ENCODE data around the gene SPATA46. TPM values are rescaled to one million over a fixed set of nuclear protein-coding genes. Genes with fewer than 3 reads are reported as not detected.

The SPATA46 gene
- total and polyA plus RNA-seq, 9 of the 15 experiments (the other 6 are each of a cell fraction or from before 2014, with no cell fraction given) = 0.04 to 0.11 TPM; not detected in 7

- TF ChIP-seq JUND (IDR thresholded peaks at IDR 0.05; ENCODE audit: borderline replicate concordance, low read depth, low read length) (no peak), JUND (tag; IDR thresholded peaks at IDR 0.05; ENCODE audit: borderline replicate concordance, low read depth, low read length) (no peak), SPI1 (IDR thresholded peaks at IDR 0.05; ENCODE audit: borderline replicate concordance, low read depth, low read length) (no peak), ZNF764 (CRISPR knock-in tag; IDR thresholded peaks at IDR 0.05; ENCODE audit: low read depth) (no peak), STAT5B (CRISPR knock-in tag; IDR thresholded peaks at IDR 0.05) (no peak), ZNF583 (CRISPR knock-in tag; IDR thresholded peaks at IDR 0.05) (0 out of 2 replicates have a peak, but pooled peaks have one; percentile 3), MYNN (IDR thresholded peaks at IDR 0.05) (no peak), MYNN (CRISPR knock-in tag; IDR thresholded peaks at IDR 0.05) (no peak), RB1 (IDR thresholded peaks at IDR 0.05; ENCODE audit: low read depth) (no peak), EHMT2 (IDR thresholded peaks at IDR 0.05) (0 out of 2 replicates have a peak, but pooled peaks have one; percentile 12)
Observed at GRCh38 chr1:162390396-162391185, 13.9 kb upstream of the SPATA46 start (continued).

GRCh38 chr1:162389971-162390370 lies 13.3 kb upstream of the SPATA46 start:
- Histone ChIP-seq H3K79me2 (ENCODE audit: control insufficient read depth, insufficient read depth, low read length) (peaks cover 12% of the 10 kb centered on the region; the same call in 2 of the 3 replicates), H3K9me1 (ENCODE audit: control insufficient read depth, insufficient read depth, low read length) (peaks cover 7% of the 10 kb centered on the region), H3K27me3 (ENCODE audit: control insufficient read depth in 2 of 2, insufficient read depth in 2 of 2, low read length in 2 of 2) (no peaks in the 10 kb centered on the region), H3K36me3 (ENCODE audit: control insufficient read depth, insufficient read depth, low read length) (no peaks in the 10 kb centered on the region; the same call in 2 of the 3 replicates), H3K9me3 (replicated peaks; ENCODE audit: control insufficient read depth, insufficient read depth, low read depth, low read length) (no peaks in the 10 kb centered on the region), H2AFZ (ENCODE audit: low read depth, low read length) (peak overlapping the region; percentile 52), H3K4me2 (ENCODE audit: insufficient read depth, low read length) (peak overlapping the region; percentile 45), H3K4me3 (no peak overlapping the region), H3K9ac (ENCODE audit: insufficient read depth in 1 of 2, low read depth in 2 of 2, low read length in 2 of 2) (peak overlapping the region; percentile 26 to 75; a peak in 3 of 4 replicates), H4K20me1 (replicated peaks; ENCODE audit: control insufficient read depth, insufficient read depth, low read length) (no peaks in the 10 kb centered on the region), H3K27ac (ENCODE audit: extremely low read depth, low read depth, low read length) (peak overlapping the region; percentile 55), H3K4me1 (replicated peaks in 1 of 2; ENCODE audit: control insufficient read depth in 2 of 2, insufficient read depth in 2 of 2, low read length in 2 of 2) (peaks cover 55 to 69% of the 10 kb centered on the region in 2 experiments)
- intact Hi-C loops (cut with micrococcal nuclease) = loop anchor here (5.0 kb wide), 1 partner anchor 113 kb away; no protein-coding TSS in a partner anchor
- DNase-seq (ENCODE audit: extremely low read depth in 1 of 4, low spot score in 3 of 4) = peak; percentile 74 to 88 (median 84)
- no TSS peak for BruUV-seq (replicated peaks)
- CTCF ChIA-PET (ENCODE audit: low intra/inter-chr PET ratio) = no interaction called here
- POLR2A ChIA-PET = interaction anchor here (2.6 to 2.8 kb wide), 2 partner anchors 9 to 10 kb away, joined by 10 to 17 read pairs; no protein-coding TSS in a partner anchor
- peak; percentile 26 for FAIRE-seq
- in situ Hi-C loops (cut with MboI) = no loop called here
- 7% methylated on average over 9 of the region's 9 CpGs for WGBS (ENCODE audit: insufficient coverage, low coverage, missing lambda C conversion rate)
- peak; percentile 16 for ATAC-seq
- no peak for TF ChIP-seq RERE (CRISPR knock-in tag; IDR thresholded peaks at IDR 0.05; ENCODE audit: borderline replicate concordance)
- 0 out of 2 replicates have a peak, but pooled peaks have one; percentile 32 for TF ChIP-seq SREBF2 (CRISPR knock-in tag; IDR thresholded peaks at IDR 0.05)
- no peak for TF ChIP-seq ZNF134 (CRISPR knock-in tag; conservative IDR thresholded peaks at IDR 0.05)
